SK-N-SH (cell line): ENCODE measurements around the gene FPR1. TPM values are rescaled to one million over a fixed set of nuclear protein-coding genes. Genes with fewer than 3 reads are reported as not detected.

Source experiments
- CTCF ChIA-PET: fragments of 300-600, 350-600 bp; formaldehyde crosslinking; extraction: SDS; loops from one replicate; lab custom pipeline; 2021; lab: Yijun Ruan, JAX
- POLR2A ChIA-PET: fragments of 350-600 bp; sonication (Branson Sonifier 250); formaldehyde crosslinking; extraction: SDS; loops from one replicate; lab custom pipeline; 2020; ENCODE audit warnings: antibody characterized with exemption, inconsistent platforms; lab: Yijun Ruan, JAX
- DNase-seq: peaks from one replicate; pipeline ENCODE4 v3.0.0; 2012
- H2AFZ ChIP-seq: fragments of 200-600 bp; sonication (generic); 2 replicates; pipeline ENCODE4 v1.8.1; 2016; ENCODE audit warnings: antibody characterized with exemption, mild to moderate bottlenecking, low read depth
- H3F3A ChIP-seq: fragments of 200-600 bp; sonication (generic); replicated peaks from 2 replicates; pipeline ENCODE3; 2016; ENCODE audit warnings: antibody characterized with exemption, mild to moderate bottlenecking; ENCODE audit not compliant: insufficient read depth
- H3K27ac ChIP-seq, 2 experiments: fragments of 200-500 bp in 1 of 2; fragments of 200-600 bp in 1 of 2; sonication (Bioruptor generic) in 1 of 2; sonication (generic), shearing (Covaris generic) in 1 of 2; 2 replicates each; pipeline versions ENCODE4 v1.5.1 to v1.6.1; 2014 to 2016; ENCODE audit warnings: low read depth in 2 of 2, inconsistent platforms in 1 of 2, low read length in 1 of 2, mild to moderate bottlenecking in 1 of 2, mixed read lengths in 1 of 2
- H3K27me3 ChIP-seq: fragments of 200-600 bp; sonication (generic), shearing (Covaris generic); 2 replicates; pipeline ENCODE4 v1.6.1; 2016; ENCODE audit warnings: mixed run types; ENCODE audit not compliant: insufficient read depth
- H3K36me3 ChIP-seq, 2 experiments: fragments of 200-500 bp in 1 of 2; fragments of 200-600 bp in 1 of 2; sonication (Bioruptor generic) in 1 of 2; sonication (generic) in 1 of 2; replicated peaks in 1 of 2; 2 replicates each; pipeline versions ENCODE3 to v1.5.1; 2014 to 2016; ENCODE audit warnings: low read length in 1 of 2, mild to moderate bottlenecking in 1 of 2; ENCODE audit not compliant: insufficient read depth in 2 of 2, control insufficient read depth in 1 of 2
- H3K4me1 ChIP-seq, 2 experiments: fragments of 200-500 bp in 1 of 2; fragments of 200-600 bp in 1 of 2; sonication (Bioruptor generic) in 1 of 2; sonication (generic), shearing (Covaris generic) in 1 of 2; 2 replicates each; pipeline versions ENCODE4 v1.5.1 to v1.6.1; 2014 to 2016; ENCODE audit warnings: low read depth in 1 of 2, low read length in 1 of 2, mixed run types in 1 of 2; ENCODE audit not compliant: insufficient read depth in 2 of 2, control insufficient read depth in 1 of 2
- H3K4me2 ChIP-seq: fragments of 200-600 bp; sonication (generic), shearing (Covaris generic); 2 replicates; pipeline ENCODE4 v1.6.1; 2017; ENCODE audit warnings: mixed run types
- H3K4me3 ChIP-seq, 2 experiments: fragments of 200-500 bp in 1 of 2; fragments of 200-600 bp in 1 of 2; sonication (Bioruptor generic) in 1 of 2; sonication (generic), shearing (Covaris generic) in 1 of 2; 2 replicates each; pipeline versions ENCODE4 v1.5.1 to v1.8.1; 2014 to 2016; ENCODE audit warnings: low read depth in 2 of 2, inconsistent platforms in 1 of 2, low read length in 1 of 2, mild to moderate bottlenecking in 1 of 2, mixed read lengths in 1 of 2, moderate library complexity in 1 of 2
- H3K79me2 ChIP-seq: fragments of 200-600 bp; sonication (generic); 2 replicates; pipeline ENCODE4 v1.8.1; 2017; ENCODE audit warnings: mild to moderate bottlenecking; ENCODE audit not compliant: insufficient read depth
- H3K9ac ChIP-seq: fragments of 200-600 bp; sonication (generic); 2 replicates; pipeline ENCODE4 v1.6.1; 2017; ENCODE audit warnings: mixed run types
- H3K9me2 ChIP-seq: fragments of 200-600 bp; sonication (generic); 2 replicates; pipeline ENCODE4 v1.6.1; 2017; ENCODE audit warnings: mixed run types
- H3K9me3 ChIP-seq: fragments of 200-600 bp; sonication (generic); 2 replicates; pipeline ENCODE4 v1.6.1; 2017; ENCODE audit warnings: mixed run types, mild to moderate bottlenecking, moderate library complexity
- H4K20me1 ChIP-seq: fragments of 200-600 bp; sonication (generic); 2 replicates; pipeline ENCODE4 v1.6.1; 2017; ENCODE audit warnings: mild to moderate bottlenecking, mixed run types; ENCODE audit not compliant: insufficient read depth
- CHD2 ChIP-seq: fragments of 150-350 bp; IDR thresholded peaks from 2 replicates; pipeline ENCODE4 v1.6.1; 2018; ENCODE audit warnings: low read length; ENCODE audit not compliant: partially characterized antibody
- CTCF ChIP-seq: fragments of 200-600 bp; sonication (generic); IDR thresholded peaks from 2 replicates; pipeline ENCODE4 v1.6.1; 2017; ENCODE audit warnings: antibody characterized with exemption, mild to moderate bottlenecking, moderate library complexity
- EZH2phosphoT487 ChIP-seq: fragments of 200-600 bp; sonication (generic); IDR thresholded peaks from 2 replicates; pipeline ENCODE4 v1.6.1; 2017; ENCODE audit warnings: low read depth, mixed run types, mild to moderate bottlenecking, antibody characterized with exemption, moderate library complexity, borderline replicate concordance
- FOXJ3 ChIP-seq: sonication (generic); formaldehyde crosslinking; IDR thresholded peaks from 2 replicates; pipeline ENCODE4 v1.5.1; 2020; ENCODE audit warnings: mild to moderate bottlenecking, missing genetic modification reagents
- GABPA ChIP-seq: IDR thresholded peaks from 2 replicates; pipeline ENCODE4 v1.4.0; 2012; ENCODE audit warnings: low read depth, mild to moderate bottlenecking
- GATA2 ChIP-seq: sonication (generic); formaldehyde crosslinking; IDR thresholded peaks from 2 replicates; pipeline ENCODE4 v1.5.0; 2020; ENCODE audit warnings: mild to moderate bottlenecking, missing genetic modification reagents
- MEF2A ChIP-seq: IDR thresholded peaks from 2 replicates; pipeline ENCODE4 v1.4.0; 2012; ENCODE audit warnings: low read depth, borderline replicate concordance
- MXI1 ChIP-seq: IDR thresholded peaks from 2 replicates; pipeline ENCODE4 v1.6.1; 2012; ENCODE audit warnings: mild to moderate bottlenecking, low read depth, low read length, improper control_type of control experiment
- PBX3 ChIP-seq: IDR thresholded peaks from 2 replicates; pipeline ENCODE4; 2012
- POLR2AphosphoS5 ChIP-seq: IDR thresholded peaks from 2 replicates; pipeline ENCODE4 v1.6.1; 2012; ENCODE audit warnings: low read depth, low read length
- RCOR1 ChIP-seq: fragments of 150-350 bp; IDR thresholded peaks from 2 replicates; pipeline ENCODE4 v1.6.1; 2017; ENCODE audit warnings: antibody characterized with exemption, low read length
- TEAD4 ChIP-seq: IDR thresholded peaks from 2 replicates; pipeline ENCODE4 v1.4.0; 2012; ENCODE audit warnings: mild to moderate bottlenecking, borderline replicate concordance; ENCODE audit not compliant: insufficient read depth
- USF1 ChIP-seq: IDR thresholded peaks from 2 replicates; pipeline ENCODE4 v1.4.0; 2012; ENCODE audit warnings: low read depth, borderline replicate concordance
- YY1 ChIP-seq: IDR thresholded peaks from 2 replicates; pipeline ENCODE4 v1.4.0; 2012; ENCODE audit warnings: low read depth, mild to moderate bottlenecking
- ZBTB33 ChIP-seq: IDR thresholded peaks from 2 replicates; pipeline ENCODE4 v1.4.0; 2012; ENCODE audit warnings: low read depth, borderline replicate concordance
- WGBS: methylation state at CpG from one replicate; pipeline ENCODE4 v1.1.6; 2017; ENCODE audit warnings: low lambda C conversion rate; 5-methylcytosine and 5-hydroxymethylcytosine counted together
- polyA plus RNA-seq, 3 experiments: library from polyadenylated mRNA; depleted of rRNA; stranded (reverse); fragments of >200 nt; gene quantifications; 2 replicates each; pipeline ENCODE4 v1.2.3, GENCODE V29; 2012

FPR1 gene
- polyA plus RNA-seq (2012; rRNA removed): 0.03 TPM in 1 of 2 replicates, not detected in the other
- not detected in 2 replicates for polyA plus RNA-seq (2012; cell fraction: cytosol; rRNA removed)
- polyA plus RNA-seq (2012; cell fraction: nucleus; rRNA removed): 0.08 TPM in 1 of 2 replicates, not detected in the other

- TF ChIP-seq FOXJ3 (CRISPR knock-in tag) (no peak), PBX3 (no peak), CHD2 (no peak), POLR2AphosphoS5 (no peak)
- H3K4me3 ChIP-seq: no peak within 1 kb of the TSS
- H3K27ac ChIP-seq: no peak within 1 kb of the TSS
- no peak for DNase-seq
- ChIA-PET CTCF (no interaction called here), POLR2A (no interaction called here)
- no peaks in the 10 kb centered on the region for H3F3A ChIP-seq
- H4K20me1 ChIP-seq: no peaks in the 10 kb centered on the region
- H3K4me2 ChIP-seq: no peak within 1 kb of the TSS
- no peaks in the 10 kb centered on the region for H3K9me3 ChIP-seq
- no peaks in the 10 kb centered on the region for H3K36me3 ChIP-seq
- peak within 1 kb of the TSS; percentile 36; the same call in 1 of the 2 replicates for H2AFZ ChIP-seq
- H3K9ac ChIP-seq: no peak within 1 kb of the TSS
- peaks cover 50% of the 10 kb centered on the region; the same call in 1 of the 2 replicates for H3K27me3 ChIP-seq
- no peaks in the 10 kb centered on the region for H3K9me2 ChIP-seq
- H3K4me1 ChIP-seq: no peaks in the 10 kb centered on the region
- H3K79me2 ChIP-seq: no peaks in the 10 kb centered on the region
- WGBS: 0% methylated on average over 2 of the region's 2 CpGs
Measured at GRCh38 chr19:51751655-51752054, at the start of gene FPR1. Gene FPR1, minus strand, starts transcription at chr19:51751878. Its CDS starts 4,884 bp downstream, at chr19:51746994.

GRCh38 chr19:51800473-51801244 lies 49.0 kb upstream of the FPR1 start:
- Histone ChIP-seq H3K9me2 (no peaks in the 10 kb centered on the region), H2AFZ (peak overlapping the region; percentile 37), H3F3A (peaks cover 49% of the 10 kb centered on the region), H4K20me1 (no peaks in the 10 kb centered on the region), H3K27ac (peak overlapping the region in 1 of 2 experiments; percentile 91; a peak in 2 of 4 replicates), H3K9me3 (no peaks in the 10 kb centered on the region), H3K4me3 (no peak overlapping the region), H3K79me2 (no peaks in the 10 kb centered on the region; the same call in 1 of the 2 replicates), H3K4me1 (peaks cover 10 to 27% of the 10 kb centered on the region in 2 experiments; a peak in 3 of 4 replicates), H3K9ac (peak overlapping the region; percentile 64), H3K36me3 (no peaks in the 10 kb centered on the region), H3K4me2 (peak overlapping the region; percentile 75), H3K27me3 (no peaks in the 10 kb centered on the region)
- TF ChIP-seq MXI1: no peak
- no peak for TF ChIP-seq YY1
- TF ChIP-seq GABPA: no peak
- no peak for TF ChIP-seq TEAD4
- TF ChIP-seq RCOR1: no peak
- no peak for TF ChIP-seq USF1
- TF ChIP-seq EZH2phosphoT487: no peak
- no peak for TF ChIP-seq MEF2A
- no peak for TF ChIP-seq GATA2
- TF ChIP-seq CTCF: no peak
- TF ChIP-seq ZBTB33: no peak
- 36% methylated on average over 7 of the region's 7 CpGs for WGBS
- ChIA-PET CTCF (no interaction called here), POLR2A (no interaction called here)
- DNase-seq: no peak
